ENCODE results near the gene UGGT1. TPM values are rescaled to one million over a fixed set of nuclear protein-coding genes. Genes with fewer than 3 reads are reported as not detected.

Gene UGGT1
- total and polyA plus RNA-seq, 9 of the 15 experiments (the other 6 are each of a cell fraction or from before 2014, with no cell fraction given), result 5.1 to 56.4 (median 37.9) TPM

DNA sequence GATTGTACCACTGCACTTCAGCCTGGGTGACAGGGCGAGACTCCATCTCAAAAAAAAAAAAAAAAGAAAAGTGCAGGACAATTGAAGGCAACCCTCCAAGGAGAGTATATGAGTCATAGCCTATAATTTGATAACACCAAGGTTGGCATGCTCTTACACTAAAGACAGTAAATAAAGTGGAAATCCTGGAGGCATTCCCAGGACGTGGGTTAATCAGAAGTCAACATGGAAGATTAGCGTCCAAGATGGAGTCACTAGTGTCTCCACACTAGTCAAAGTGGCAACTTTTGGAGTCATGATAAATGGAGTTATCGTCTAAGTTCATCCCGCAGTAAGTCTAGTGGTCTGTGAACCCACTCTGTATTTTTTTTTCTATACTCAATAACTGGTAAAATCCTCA is 21.2 kb upstream of the UGGT1 start:
- TF ChIP-seq ZNF121 (CRISPR knock-in tag; conservative IDR thresholded peaks at IDR 0.05), result no peak
- TF ChIP-seq, protein P1, sequence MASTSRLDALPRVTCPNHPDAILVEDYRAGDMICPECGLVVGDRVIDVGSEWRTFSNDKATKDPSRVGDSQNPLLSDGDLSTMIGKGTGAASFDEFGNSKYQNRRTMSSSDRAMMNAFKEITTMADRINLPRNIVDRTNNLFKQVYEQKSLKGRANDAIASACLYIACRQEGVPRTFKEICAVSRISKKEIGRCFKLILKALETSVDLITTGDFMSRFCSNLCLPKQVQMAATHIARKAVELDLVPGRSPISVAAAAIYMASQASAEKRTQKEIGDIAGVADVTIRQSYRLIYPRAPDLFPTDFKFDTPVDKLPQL (IDR thresholded peaks at IDR 0.05; ENCODE audit: extremely low read depth, insufficient read length), result no peak
- TF ChIP-seq HDAC2 (IDR thresholded peaks at IDR 0.05), result no peak
- no peak for TF ChIP-seq CEBPG (CRISPR knock-in tag; IDR thresholded peaks at IDR 0.05)
- no peak for TF ChIP-seq CEBPG (tag; conservative IDR thresholded peaks at IDR 0.05 in 1 of 2, IDR thresholded peaks at IDR 0.05 in 1 of 2)
- TF ChIP-seq PHF21A (IDR thresholded peaks at IDR 0.05; ENCODE audit: borderline replicate concordance, low read depth), result no peak
- TF ChIP-seq, protein P2, sequence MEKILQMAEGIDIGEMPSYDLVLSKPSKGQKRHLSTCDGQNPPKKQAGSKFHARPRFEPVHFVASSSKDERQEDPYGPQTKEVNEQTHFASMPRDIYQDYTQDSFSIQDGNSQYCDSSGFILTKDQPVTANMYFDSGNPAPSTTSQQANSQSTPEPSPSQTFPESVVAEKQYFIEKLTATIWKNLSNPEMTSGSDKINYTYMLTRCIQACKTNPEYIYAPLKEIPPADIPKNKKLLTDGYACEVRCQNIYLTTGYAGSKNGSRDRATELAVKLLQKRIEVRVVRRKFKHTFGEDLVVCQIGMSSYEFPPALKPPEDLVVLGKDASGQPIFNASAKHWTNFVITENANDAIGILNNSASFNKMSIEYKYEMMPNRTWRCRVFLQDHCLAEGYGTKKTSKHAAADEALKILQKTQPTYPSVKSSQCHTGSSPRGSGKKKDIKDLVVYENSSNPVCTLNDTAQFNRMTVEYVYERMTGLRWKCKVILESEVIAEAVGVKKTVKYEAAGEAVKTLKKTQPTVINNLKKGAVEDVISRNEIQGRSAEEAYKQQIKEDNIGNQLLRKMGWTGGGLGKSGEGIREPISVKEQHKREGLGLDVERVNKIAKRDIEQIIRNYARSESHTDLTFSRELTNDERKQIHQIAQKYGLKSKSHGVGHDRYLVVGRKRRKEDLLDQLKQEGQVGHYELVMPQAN (IDR thresholded peaks at IDR 0.05; ENCODE audit: borderline replicate concordance), result no peak
- TF ChIP-seq HOXB6 (CRISPR knock-in tag; IDR thresholded peaks at IDR 0.05; ENCODE audit: borderline replicate concordance), result no peak
- TF ChIP-seq, protein P3, sequence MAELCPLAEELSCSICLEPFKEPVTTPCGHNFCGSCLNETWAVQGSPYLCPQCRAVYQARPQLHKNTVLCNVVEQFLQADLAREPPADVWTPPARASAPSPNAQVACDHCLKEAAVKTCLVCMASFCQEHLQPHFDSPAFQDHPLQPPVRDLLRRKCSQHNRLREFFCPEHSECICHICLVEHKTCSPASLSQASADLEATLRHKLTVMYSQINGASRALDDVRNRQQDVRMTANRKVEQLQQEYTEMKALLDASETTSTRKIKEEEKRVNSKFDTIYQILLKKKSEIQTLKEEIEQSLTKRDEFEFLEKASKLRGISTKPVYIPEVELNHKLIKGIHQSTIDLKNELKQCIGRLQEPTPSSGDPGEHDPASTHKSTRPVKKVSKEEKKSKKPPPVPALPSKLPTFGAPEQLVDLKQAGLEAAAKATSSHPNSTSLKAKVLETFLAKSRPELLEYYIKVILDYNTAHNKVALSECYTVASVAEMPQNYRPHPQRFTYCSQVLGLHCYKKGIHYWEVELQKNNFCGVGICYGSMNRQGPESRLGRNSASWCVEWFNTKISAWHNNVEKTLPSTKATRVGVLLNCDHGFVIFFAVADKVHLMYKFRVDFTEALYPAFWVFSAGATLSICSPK (IDR thresholded peaks at IDR 0.05; ENCODE audit: borderline replicate concordance), result no peak
- no peak for TF ChIP-seq MEIS2 (IDR thresholded peaks at IDR 0.05; ENCODE audit: partially characterized antibody)
- no peak for TF ChIP-seq TOE1 (IDR thresholded peaks at IDR 0.05; ENCODE audit: borderline replicate concordance)
- TF ChIP-seq TOE1 (CRISPR knock-in tag; IDR thresholded peaks at IDR 0.05; ENCODE audit: borderline replicate concordance, low read depth), result no peak
- TF ChIP-seq ZNF197 (CRISPR knock-in tag; IDR thresholded peaks at IDR 0.05; ENCODE audit: low read depth), result no peak
- no peak for TF ChIP-seq ZKSCAN1 (IDR thresholded peaks at IDR 0.05; ENCODE audit: low read depth, low read length)
- no peak for TF ChIP-seq GABPB1 (CRISPR knock-in tag; IDR thresholded peaks at IDR 0.05)
- no peak for TF ChIP-seq BMI1 (IDR thresholded peaks at IDR 0.05; ENCODE audit: low read length)
- TF ChIP-seq SMARCE1 (IDR thresholded peaks at IDR 0.05), result no peak
- no peak for TF ChIP-seq ZFP30 (CRISPR knock-in tag; IDR thresholded peaks at IDR 0.05; ENCODE audit: borderline replicate concordance)
- no peak for TF ChIP-seq RBFOX2 (IDR thresholded peaks at IDR 0.05; ENCODE audit: low read depth, low read length)
- TF ChIP-seq TAF9B (IDR thresholded peaks at IDR 0.05; ENCODE audit: partially characterized antibody), result no peak
- FAIRE-seq, result no peak
- ChIA-PET CTCF (ENCODE audit: low intra/inter-chr PET ratio) (no interaction called here), POLR2A (no interaction called here)
- H2AFZ ChIP-seq (ENCODE audit: low read depth, low read length), result no peak overlapping the region
- H3K4me2 ChIP-seq (ENCODE audit: insufficient read depth, low read length), result no peak overlapping the region
- H3K9me1 ChIP-seq (ENCODE audit: control insufficient read depth, insufficient read depth, low read length), result no peaks in the 10 kb centered on the region
- intact Hi-C loops (cut with micrococcal nuclease) (loop anchor here (10.0 kb wide), 2 partner anchors 235 to 685 kb away; no protein-coding TSS in a partner anchor), in situ Hi-C loops (cut with MboI) (loop anchor here (5.0 to 10.0 kb wide), 2 partner anchors 88 to 165 kb away; no protein-coding TSS in a partner anchor)
- no peak overlapping the region for H3K27ac ChIP-seq (ENCODE audit: extremely low read depth, low read depth, low read length)
- no TSS peak for BruUV-seq (replicated peaks)
- no peak for ATAC-seq
- H3K4me1 ChIP-seq (replicated peaks in 1 of 2; ENCODE audit: control insufficient read depth in 2 of 2, insufficient read depth in 2 of 2, low read length in 2 of 2), result no peaks in the 10 kb centered on the region; a peak in 1 of 5 replicates
- H3K79me2 ChIP-seq (ENCODE audit: control insufficient read depth, insufficient read depth, low read length), result no peaks in the 10 kb centered on the region
- no peaks in the 10 kb centered on the region for H3K27me3 ChIP-seq (ENCODE audit: control insufficient read depth in 2 of 2, insufficient read depth in 2 of 2, low read length in 2 of 2)
- H3K9ac ChIP-seq (ENCODE audit: insufficient read depth in 1 of 2, low read depth in 2 of 2, low read length in 2 of 2), result no peak overlapping the region
- no peaks in the 10 kb centered on the region for H4K20me1 ChIP-seq (replicated peaks; ENCODE audit: control insufficient read depth, insufficient read depth, low read length)
- H3K4me3 ChIP-seq, result no peak overlapping the region
- 22% methylated on average over 4 of the region's 5 CpGs for WGBS (ENCODE audit: insufficient coverage, low coverage, missing lambda C conversion rate)
- no peaks in the 10 kb centered on the region for H3K36me3 ChIP-seq (ENCODE audit: control insufficient read depth, insufficient read depth, low read length)
- H3K9me3 ChIP-seq (replicated peaks; ENCODE audit: control insufficient read depth, insufficient read depth, low read depth, low read length), result no peaks in the 10 kb centered on the region
- no peak for DNase-seq (ENCODE audit: extremely low read depth in 1 of 4, low spot score in 3 of 4)
